ENCODE data around the gene RNASE7.

The RNASE7 gene

GRCh38 chr14:21057803-21058675 is 15.9 kb downstream of the RNASE7 start, which contains the start of gene RNASE8:
Gene RNASE8 (plus strand): TSS chr14:21057822. CDS start chr14:21057893, 71 bp downstream.
- no peak for DNase-seq (ENCODE audit: low spot score)
- in situ Hi-C loops (cut with MboI; ENCODE audit: low pct_unique_long_range_greater_than_20kb, low sequenced_read_pairs, unreplicated experiment), result no loop called here
- TF ChIP-seq CTCF (IDR thresholded peaks at IDR 0.05; ENCODE audit: extremely low read depth, insufficient read depth, missing control alignments), result no peak

GRCh38 chr14:21058903-21059302 is 16.7 kb downstream of the RNASE7 start:
- no peak for DNase-seq (ENCODE audit: low spot score)
- no peak for TF ChIP-seq CTCF (IDR thresholded peaks at IDR 0.05; ENCODE audit: extremely low read depth, insufficient read depth, missing control alignments)
- in situ Hi-C loops (cut with MboI; ENCODE audit: low pct_unique_long_range_greater_than_20kb, low sequenced_read_pairs, unreplicated experiment), result no loop called here

- in situ Hi-C loops (cut with MboI; ENCODE audit: low pct_unique_long_range_greater_than_20kb, low sequenced_read_pairs, unreplicated experiment), result no loop called here
- no peak for DNase-seq (ENCODE audit: low spot score)
- TF ChIP-seq CTCF (IDR thresholded peaks at IDR 0.05; ENCODE audit: extremely low read depth, insufficient read depth, missing control alignments), result no peak
Measured at GRCh38 chr14:21059842-21060613, 17.9 kb downstream of the RNASE7 start.

- DNase-seq (ENCODE audit: low spot score), result no peak
- in situ Hi-C loops (cut with MboI; ENCODE audit: low pct_unique_long_range_greater_than_20kb, low sequenced_read_pairs, unreplicated experiment), result no loop called here
- no peak for TF ChIP-seq CTCF (IDR thresholded peaks at IDR 0.05; ENCODE audit: extremely low read depth, insufficient read depth, missing control alignments)
Measured at GRCh38 chr14:21060614-21061346, 18.6 kb downstream of the RNASE7 start.

- TF ChIP-seq CTCF (IDR thresholded peaks at IDR 0.05; ENCODE audit: extremely low read depth, insufficient read depth, missing control alignments), result no peak
- no peak for DNase-seq (ENCODE audit: low spot score)
- in situ Hi-C loops (cut with MboI; ENCODE audit: low pct_unique_long_range_greater_than_20kb, low sequenced_read_pairs, unreplicated experiment), result no loop called here
Measured at GRCh38 chr14:21061347-21061668, 19.1 kb downstream of the RNASE7 start.

- TF ChIP-seq CTCF (IDR thresholded peaks at IDR 0.05; ENCODE audit: extremely low read depth, insufficient read depth, missing control alignments), result no peak
- no peak for DNase-seq (ENCODE audit: low spot score)
- in situ Hi-C loops (cut with MboI; ENCODE audit: low pct_unique_long_range_greater_than_20kb, low sequenced_read_pairs, unreplicated experiment), result no loop called here
Measured at GRCh38 chr14:21063479-21063878, 21.3 kb downstream of the RNASE7 start.
